Stimulated activated CD8-positive, alpha-beta memory T cell treated with anti-CD3 and anti-CD28 coated beads, Interleukin-15, amount 100 ng/mL, for 24 hours (primary cell): Measurements from ENCODE around the gene FBP2.
"Not testable (repeated sequence)": the region's sequence is repeated elsewhere in the genome, so short reads cannot be mapped to it uniquely, and the experiment has no call there.

ENCODE experiments used
- DNase-seq: peaks from one replicate; pipeline ENCODE4 v3.0.0-alpha.2; 2020; ENCODE audit warnings: low read depth

The FBP2 gene

GRCh38 chr9:94563548-94563947, 30.1 kb downstream of the FBP2 start:
- no peak for DNase-seq

GRCh38 chr9:94560237-94560636, 33.4 kb downstream of the FBP2 start:
- no peak for DNase-seq

- DNase-seq: no peak
These were observed 36.2 kb downstream of the FBP2 start for GRCh38 chr9:94557376-94557775.

GRCh38 chr9:94554439-94555331, 38.9 kb downstream of the FBP2 start, which contains the start of gene PCAT7:
Gene PCAT7, plus strand, starts transcription at chr9:94555083.
- no peak for DNase-seq

GRCh38 chr9:94554078-94554438, 39.6 kb downstream of the FBP2 start:
- no peak for DNase-seq

GRCh38 chr9:94553029-94553938, 40.3 kb downstream of the FBP2 start:
- no peak for DNase-seq

- no peak for DNase-seq
These were observed 47.7 kb downstream of the FBP2 start for GRCh38 chr9:94545940-94546339.

GRCh38 chr9:94544335-94544734, 49.3 kb downstream of the FBP2 start:
- DNase-seq: not testable (repeated sequence)

GRCh38 chr9:94538908-94539307, 54.7 kb downstream of the FBP2 start:
- no peak for DNase-seq

- no peak for DNase-seq
These were observed 58.7 kb downstream of the FBP2 start for GRCh38 chr9:94534901-94535300.

GRCh38 chr9:94533601-94534000, 60.0 kb downstream of the FBP2 start:
- no peak for DNase-seq

GRCh38 chr9:94533155-94533554, 60.5 kb downstream of the FBP2 start:
- DNase-seq: no peak

- DNase-seq: no peak
These were observed 64.7 kb downstream of the FBP2 start for GRCh38 chr9:94528886-94529285.

GRCh38 chr9:94526951-94527350, 66.7 kb downstream of the FBP2 start:
- no peak for DNase-seq

GRCh38 chr9:94526271-94526670, 67.4 kb downstream of the FBP2 start:
- DNase-seq: no peak

GRCh38 chr9:94525396-94526035, 68.1 kb downstream of the FBP2 start:
- DNase-seq: no peak

GRCh38 chr9:94517254-94517653, 76.4 kb downstream of the FBP2 start:
- DNase-seq: no peak

- no peak for DNase-seq
These were observed 78.9 kb downstream of the FBP2 start for GRCh38 chr9:94514722-94515121.

- DNase-seq: no peak
These were observed 81.7 kb downstream of the FBP2 start for GRCh38 chr9:94511955-94512265.

- DNase-seq: no peak
These were observed 82.3 kb downstream of the FBP2 start for GRCh38 chr9:94511134-94511954.
